K562 (cell line): ENCODE data around the gene GXYLT2. TPM values are rescaled to one million over a fixed set of nuclear protein-coding genes. Genes with fewer than 3 reads are reported as not detected.

Experiments used
- ATAC-seq: fragments of 200-7000 bp; cut with Tn5 transposase; 3 replicates; pipeline ENCODE4 v1.9.1; 2020; ENCODE audit warnings: moderate library complexity
- BruUV-seq: library from RNA; stranded (reverse); fragments of 400-500 nt; replicated peaks from 2 replicates; lab custom pipeline; 2021; lab: Mats Ljungman, UMichigan
- CTCF ChIA-PET: fragments of 300-600 bp; formaldehyde crosslinking; extraction: SDS; loops from one replicate; lab custom pipeline; 2021; ENCODE audit warnings: low intra/inter-chr PET ratio; lab: Yijun Ruan, JAX
- POLR2A ChIA-PET: fragments of 300-600, 350-650 bp; sonication (Branson Sonifier 250); formaldehyde crosslinking; extraction: SDS; loops from one replicate; lab custom pipeline; 2021; ENCODE audit warnings: antibody characterized with exemption, inconsistent platforms; lab: Yijun Ruan, JAX
- DNase-seq, 4 experiments: peaks; one replicate each; pipeline versions ENCODE4 v3.0.0 to v3.0.0-alpha.2; 2011 to 2018; ENCODE audit warnings: low spot score in 3 of 4, mixed read lengths in 3 of 4; ENCODE audit errors: extremely low read depth in 1 of 4
- FAIRE-seq: peaks from 2 replicates; lab custom pipeline; 2011; peaks lifted over from hg19 to GRCh38; lab: Jason Lieb, UNC
- H2AFZ ChIP-seq: 2 replicates; pipeline ENCODE4 v1.6.0; 2011; ENCODE audit warnings: low read depth, low read length, control low read depth, inconsistent platforms
- H3K27ac ChIP-seq: fragments of 200-600 bp; 3 replicates; pipeline ENCODE4 v1.8.0; 2011; ENCODE audit warnings: low read depth, mild to moderate bottlenecking, control low read depth, inconsistent platforms, low read length, moderate library complexity, mixed read lengths; ENCODE audit errors: extremely low read depth
- H3K27me3 ChIP-seq, 2 experiments: fragments of 300-600 bp in 1 of 2; 2 replicates in 1 of 2; 3 replicates in 1 of 2; pipeline versions ENCODE4 v1.6.0 to v1.8.0; 2011; ENCODE audit warnings: inconsistent platforms in 2 of 2, low read length in 2 of 2, mild to moderate bottlenecking in 1 of 2, mixed read lengths in 1 of 2, moderate library complexity in 1 of 2; ENCODE audit not compliant: control insufficient read depth in 2 of 2, insufficient read depth in 2 of 2
- H3K36me3 ChIP-seq: fragments of 300-600 bp; 3 replicates; pipeline ENCODE4 v1.8.0; 2011; ENCODE audit warnings: mild to moderate bottlenecking, low read length, inconsistent platforms; ENCODE audit not compliant: control insufficient read depth, insufficient read depth
- H3K4me1 ChIP-seq, 2 experiments: fragments of 200-600 bp in 1 of 2; replicated peaks in 1 of 2; 2 replicates in 1 of 2; 3 replicates in 1 of 2; pipeline versions ENCODE4 v1.5.1 to v1.8.0; 2011; ENCODE audit warnings: inconsistent platforms in 2 of 2, low read length in 2 of 2, mild to moderate bottlenecking in 1 of 2, mixed read lengths in 1 of 2, moderate library complexity in 1 of 2; ENCODE audit not compliant: control insufficient read depth in 2 of 2, insufficient read depth in 2 of 2
- H3K4me2 ChIP-seq: 2 replicates; pipeline ENCODE4 v1.6.1; 2011; ENCODE audit warnings: low read length, control low read depth, inconsistent platforms, mixed read lengths; ENCODE audit not compliant: insufficient read depth
- H3K4me3 ChIP-seq: fragments of 200-600 bp; sonication (generic), shearing (Covaris generic); 2 replicates; pipeline ENCODE4 v1.5.1; 2016; ENCODE audit warnings: control low read depth, inconsistent platforms
- H3K79me2 ChIP-seq: fragments of 200-600 bp; 3 replicates; pipeline ENCODE4 v1.8.0; 2011; ENCODE audit warnings: low read length, inconsistent platforms; ENCODE audit not compliant: control insufficient read depth, insufficient read depth
- H3K9ac ChIP-seq, 2 experiments: 2 replicates each; pipeline versions ENCODE4 v1.6.0 to v1.6.1; 2011; ENCODE audit warnings: low read depth in 2 of 2, low read length in 2 of 2, control low read depth in 1 of 2, inconsistent platforms in 1 of 2, mild to moderate bottlenecking in 1 of 2, mixed read lengths in 1 of 2; ENCODE audit not compliant: insufficient read depth in 1 of 2
- H3K9me1 ChIP-seq: one replicate; pipeline ENCODE4 v1.6.0; 2011; ENCODE audit warnings: inconsistent platforms, mild to moderate bottlenecking, low read length, moderate library complexity; ENCODE audit not compliant: control insufficient read depth, insufficient read depth
- H3K9me3 ChIP-seq: replicated peaks from 2 replicates; pipeline ENCODE4 v1.5.1; 2011; ENCODE audit warnings: low read depth, low read length, inconsistent platforms; ENCODE audit not compliant: control insufficient read depth, insufficient read depth
- H4K20me1 ChIP-seq: replicated peaks from 2 replicates; pipeline ENCODE4 v1.6.1; 2011; ENCODE audit warnings: low read length, inconsistent platforms, mixed read lengths; ENCODE audit not compliant: control insufficient read depth, insufficient read depth
- EHMT2 ChIP-seq: fragments of 450-650 bp; IDR thresholded peaks from 2 replicates; pipeline ENCODE4 v1.6.1; 2018; ENCODE audit warnings: antibody characterized with exemption
- JUN ChIP-seq, 2 experiments: sonication (generic) in 1 of 2; formaldehyde crosslinking in 1 of 2; IDR thresholded peaks; 2 replicates each; pipeline versions ENCODE4 v1.6.1 to v1.8.0; 2012 to 2022; ENCODE audit warnings: borderline replicate concordance in 2 of 2, mild to moderate bottlenecking in 2 of 2, improper control_type of control experiment in 1 of 2, low read depth in 1 of 2, low read length in 1 of 2, missing genetic modification reagents in 1 of 2
- RBFOX2 ChIP-seq: fragments of 200-400 bp; formaldehyde crosslinking; IDR thresholded peaks from 2 replicates; pipeline ENCODE4 v1.6.1; 2017; ENCODE audit warnings: low read depth, mild to moderate bottlenecking, low read length, moderate library complexity
- ZFP36 ChIP-seq: fragments of 150-350 bp; IDR thresholded peaks from 2 replicates; pipeline ENCODE4 v1.6.1; 2018; ENCODE audit warnings: low read length, low read depth; ENCODE audit not compliant: partially characterized antibody
- WGBS: fragments of 100-300 bp; shearing (Covaris generic); methylation state at CpG from one replicate; pipeline ENCODE4 v1.1.6; 2016; ENCODE audit warnings: low coverage, mixed read lengths; ENCODE audit not compliant: insufficient coverage; ENCODE audit errors: missing lambda C conversion rate; 5-methylcytosine and 5-hydroxymethylcytosine counted together
- in situ Hi-C: fragments of 300-500 bp; cut with MboI; formaldehyde crosslinking; loops from 4 replicates; pipeline ENCODE4 v1.15.0; 2018; ENCODE audit warnings: inconsistent platforms, mixed read lengths
- intact Hi-C: fragments of 100-400 bp; cut with micrococcal nuclease; formaldehyde crosslinking; loops from 2 replicates; pipeline ENCODE4 v1.14.2; 2022
- polyA plus RNA-seq, 8 experiments: library from polyadenylated mRNA; depleted of rRNA in 4 of 8; stranded (reverse) in 5 of 8; unstranded in 3 of 8; fragments of >200 nt; fragmentation: Nextera tagmentation in 2 of 8; fragmentation: Illumina TruSeq in 1 of 8; extraction: Ambion mirVana in 2 of 8; extraction: Trizol in 1 of 8; gene quantifications; 2 replicates each; pipeline versions ENCODE4 v1.2.1 to v1.2.3, GENCODE V29; 2011 to 2014; ENCODE audit warnings: inconsistent platforms in 1 of 8, missing spikeins in 1 of 8
- total RNA-seq, 7 experiments: library from RNA; depleted of rRNA in 6 of 7; stranded (reverse); fragments of >200 nt in 6 of 7; fragmentation: Illumina TruSeq in 2 of 7; extraction: Trizol in 2 of 7; gene quantifications; 2 replicates each; pipeline versions ENCODE4 v1.2.1 to v1.2.3, GENCODE V29; 2011 to 2021; ENCODE audit warnings: low replicate concordance in 1 of 7
- TF ChIP-seq, protein P1 (sequence below): sonication (generic); formaldehyde crosslinking; IDR thresholded peaks from 2 replicates; pipeline ENCODE4 v1.9.0; 2022; ENCODE audit warnings: mild to moderate bottlenecking, missing genetic modification reagents
- TF ChIP-seq, protein P2 (sequence below): IDR thresholded peaks from 2 replicates; pipeline ENCODE4 v1.6.1; 2014; ENCODE audit warnings: antibody characterized with exemption

GXYLT2 gene
- total and polyA plus RNA-seq, 9 of the 15 experiments (the other 6 are each of a cell fraction or from before 2014, with no cell fraction given): 0.71 to 6.0 (median 3.3) TPM

DNA sequence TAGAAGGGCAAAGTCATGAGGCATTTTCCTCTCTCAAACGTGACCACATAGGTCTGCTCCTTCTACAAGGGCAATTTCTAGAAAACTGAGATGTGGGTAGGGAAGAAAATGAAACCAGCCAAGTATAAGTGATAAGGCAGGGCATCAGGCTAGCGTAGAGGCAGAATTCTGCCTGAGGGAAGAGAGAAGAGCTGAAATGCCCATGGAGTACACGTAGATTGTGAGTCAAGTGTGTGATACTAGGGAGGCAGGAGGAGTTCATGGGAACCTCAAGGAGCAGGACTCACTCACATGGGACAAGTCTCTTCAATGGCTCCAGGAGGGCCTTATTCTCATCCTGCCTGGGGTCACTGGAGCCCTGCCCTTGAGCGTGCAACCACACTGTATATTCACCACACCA lies 73.9 kb downstream of the GXYLT2 start:
- TF ChIP-seq RBFOX2: no peak
- no peak for TF ChIP-seq JUN (IDR thresholded peaks at IDR 0.05; ENCODE audit: borderline replicate concordance, low read depth, low read length)
- no peak for TF ChIP-seq JUN (CRISPR knock-in tag; IDR thresholded peaks at IDR 0.05; ENCODE audit: borderline replicate concordance)
- TF ChIP-seq, protein P1, sequence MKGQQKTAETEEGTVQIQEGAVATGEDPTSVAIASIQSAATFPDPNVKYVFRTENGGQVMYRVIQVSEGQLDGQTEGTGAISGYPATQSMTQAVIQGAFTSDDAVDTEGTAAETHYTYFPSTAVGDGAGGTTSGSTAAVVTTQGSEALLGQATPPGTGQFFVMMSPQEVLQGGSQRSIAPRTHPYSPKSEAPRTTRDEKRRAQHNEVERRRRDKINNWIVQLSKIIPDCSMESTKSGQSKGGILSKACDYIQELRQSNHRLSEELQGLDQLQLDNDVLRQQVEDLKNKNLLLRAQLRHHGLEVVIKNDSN: no peak
- no peak for TF ChIP-seq ZFP36
- TF ChIP-seq, protein P2, sequence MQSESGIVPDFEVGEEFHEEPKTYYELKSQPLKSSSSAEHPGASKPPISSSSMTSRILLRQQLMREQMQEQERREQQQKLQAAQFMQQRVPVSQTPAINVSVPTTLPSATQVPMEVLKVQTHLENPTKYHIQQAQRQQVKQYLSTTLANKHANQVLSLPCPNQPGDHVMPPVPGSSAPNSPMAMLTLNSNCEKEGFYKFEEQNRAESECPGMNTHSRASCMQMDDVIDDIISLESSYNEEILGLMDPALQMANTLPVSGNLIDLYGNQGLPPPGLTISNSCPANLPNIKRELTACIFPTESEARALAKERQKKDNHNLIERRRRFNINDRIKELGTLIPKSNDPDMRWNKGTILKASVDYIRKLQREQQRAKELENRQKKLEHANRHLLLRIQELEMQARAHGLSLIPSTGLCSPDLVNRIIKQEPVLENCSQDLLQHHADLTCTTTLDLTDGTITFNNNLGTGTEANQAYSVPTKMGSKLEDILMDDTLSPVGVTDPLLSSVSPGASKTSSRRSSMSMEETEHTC: no peak
- TF ChIP-seq EHMT2: no peak
- intact Hi-C loops: no loop called here
- Histone ChIP-seq H4K20me1 (no peaks in the 10 kb centered on the region), H2AFZ (no peak overlapping the region), H3K4me1 (no peaks in the 10 kb centered on the region), H3K36me3 (no peaks in the 10 kb centered on the region), H3K9me3 (no peaks in the 10 kb centered on the region), H3K9ac (no peak overlapping the region), H3K27me3 (no peaks in the 10 kb centered on the region), H3K4me2 (no peak overlapping the region), H3K27ac (no peak overlapping the region), H3K4me3 (no peak overlapping the region), H3K9me1 (no peaks in the 10 kb centered on the region), H3K79me2 (no peaks in the 10 kb centered on the region)
- 14% methylated on average over 4 of the region's 4 CpGs for WGBS
- DNase-seq: no peak
- POLR2A ChIA-PET: no interaction called here
- CTCF ChIA-PET: no interaction called here
- BruUV-seq: no TSS peak
- in situ Hi-C loops: no loop called here
- no peak for FAIRE-seq
- ATAC-seq: no peak; the same call in 2 of the 3 replicates
